ENCODE results near the gene NAA80.

NAA80 gene

DNA sequence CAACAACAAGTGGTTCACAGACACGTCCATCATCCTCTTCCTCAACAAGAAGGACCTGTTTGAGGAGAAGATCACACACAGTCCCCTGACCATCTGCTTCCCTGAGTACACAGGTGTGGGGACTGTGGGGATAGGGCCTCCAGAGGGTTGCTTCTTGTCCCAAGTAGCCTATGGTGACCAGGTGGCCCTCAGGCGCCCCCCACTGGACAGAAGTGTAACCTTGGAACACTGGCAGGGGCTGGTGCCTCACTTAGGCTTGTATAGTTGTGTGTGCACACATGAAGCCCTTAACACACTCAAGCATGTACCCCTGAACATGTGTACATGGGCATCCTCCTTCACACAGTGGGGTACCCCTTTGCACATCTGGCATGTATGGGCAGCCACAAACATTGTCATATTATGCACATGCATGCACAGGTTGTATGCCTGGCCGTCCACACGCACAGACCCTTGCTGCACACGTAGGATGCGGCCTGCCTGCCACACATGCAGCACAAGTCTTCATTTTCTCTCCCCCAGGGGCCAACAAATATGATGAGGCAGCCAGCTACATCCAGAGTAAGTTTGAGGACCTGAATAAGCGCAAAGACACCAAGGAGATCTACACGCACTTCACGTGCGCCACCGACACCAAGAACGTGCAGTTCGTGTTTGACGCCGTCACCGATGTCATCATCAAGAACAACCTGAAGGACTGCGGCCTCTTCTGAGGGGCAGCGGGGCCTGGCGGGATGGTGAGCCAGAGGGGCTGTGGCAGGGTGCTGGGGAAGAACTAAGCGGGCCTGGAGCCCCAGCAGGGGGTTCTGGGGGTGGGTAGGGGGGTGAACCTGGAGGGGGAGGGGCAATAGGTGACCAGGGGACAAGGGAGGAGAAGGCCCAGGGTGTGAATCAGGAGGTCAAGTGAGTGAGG, 42.0 kb downstream of the NAA80 start:
- Histone ChIP-seq H3K4me1 (ENCODE audit: low read depth, poor library complexity, severe bottlenecking) (peaks cover 6% of the 10 kb centered on the region), H2AFZ (ENCODE audit: low read depth) (no peak overlapping the region), H3K27ac (no peak overlapping the region), H3K4me3 (IDR thresholded peaks at IDR 0.05; ENCODE audit: insufficient read depth, low read depth, low read length) (no peak overlapping the region), H3K4me2 (no peak overlapping the region), H3K27me3 (ENCODE audit: insufficient read depth, low read depth) (no peaks in the 10 kb centered on the region), H3K79me2 (ENCODE audit: insufficient read depth, low read depth) (no peaks in the 10 kb centered on the region), H3K9ac (no peak overlapping the region), H4K20me1 (ENCODE audit: insufficient read depth) (no peaks in the 10 kb centered on the region), H3K36me3 (ENCODE audit: insufficient read depth) (no peaks in the 10 kb centered on the region)
- TF ChIP-seq, protein P1, sequence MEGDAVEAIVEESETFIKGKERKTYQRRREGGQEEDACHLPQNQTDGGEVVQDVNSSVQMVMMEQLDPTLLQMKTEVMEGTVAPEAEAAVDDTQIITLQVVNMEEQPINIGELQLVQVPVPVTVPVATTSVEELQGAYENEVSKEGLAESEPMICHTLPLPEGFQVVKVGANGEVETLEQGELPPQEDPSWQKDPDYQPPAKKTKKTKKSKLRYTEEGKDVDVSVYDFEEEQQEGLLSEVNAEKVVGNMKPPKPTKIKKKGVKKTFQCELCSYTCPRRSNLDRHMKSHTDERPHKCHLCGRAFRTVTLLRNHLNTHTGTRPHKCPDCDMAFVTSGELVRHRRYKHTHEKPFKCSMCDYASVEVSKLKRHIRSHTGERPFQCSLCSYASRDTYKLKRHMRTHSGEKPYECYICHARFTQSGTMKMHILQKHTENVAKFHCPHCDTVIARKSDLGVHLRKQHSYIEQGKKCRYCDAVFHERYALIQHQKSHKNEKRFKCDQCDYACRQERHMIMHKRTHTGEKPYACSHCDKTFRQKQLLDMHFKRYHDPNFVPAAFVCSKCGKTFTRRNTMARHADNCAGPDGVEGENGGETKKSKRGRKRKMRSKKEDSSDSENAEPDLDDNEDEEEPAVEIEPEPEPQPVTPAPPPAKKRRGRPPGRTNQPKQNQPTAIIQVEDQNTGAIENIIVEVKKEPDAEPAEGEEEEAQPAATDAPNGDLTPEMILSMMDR (conservative IDR thresholded peaks at IDR 0.05; ENCODE audit: low read depth, low read length): no peak

DNA sequence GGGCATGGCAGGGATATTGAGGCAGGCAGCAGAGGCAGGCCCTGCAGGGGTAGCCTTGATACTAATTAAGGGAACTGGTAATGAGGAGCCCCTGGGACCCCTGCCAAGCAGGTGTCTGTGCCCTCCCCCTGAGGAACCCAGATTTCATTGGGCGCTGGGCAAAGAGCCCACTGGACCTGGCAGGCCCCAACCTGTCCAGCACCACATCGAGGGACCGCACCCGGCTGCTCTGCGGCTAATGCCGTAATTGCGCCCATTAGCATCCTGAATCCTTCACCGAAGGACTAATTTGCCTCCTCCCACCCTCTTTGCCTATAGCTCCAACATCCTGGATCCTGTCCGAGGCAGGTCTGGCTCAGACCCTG, 44.0 kb downstream of the NAA80 start:
- Histone ChIP-seq H3K9ac (no peak overlapping the region), H3K27me3 (ENCODE audit: insufficient read depth, low read depth) (no peaks in the 10 kb centered on the region), H3K4me1 (ENCODE audit: low read depth, poor library complexity, severe bottlenecking) (no peaks in the 10 kb centered on the region), H2AFZ (ENCODE audit: low read depth) (no peak overlapping the region), H3K4me3 (IDR thresholded peaks at IDR 0.05; ENCODE audit: insufficient read depth, low read depth, low read length) (no peak overlapping the region), H3K79me2 (ENCODE audit: insufficient read depth, low read depth) (no peaks in the 10 kb centered on the region), H3K27ac (no peak overlapping the region), H4K20me1 (ENCODE audit: insufficient read depth) (no peaks in the 10 kb centered on the region), H3K36me3 (ENCODE audit: insufficient read depth) (no peaks in the 10 kb centered on the region), H3K4me2 (no peak overlapping the region)
- TF ChIP-seq, protein P1 (conservative IDR thresholded peaks at IDR 0.05; ENCODE audit: low read depth, low read length): no peak

- no peaks in the 10 kb centered on the region for H3K27me3 ChIP-seq (ENCODE audit: insufficient read depth, low read depth)
- H3K27ac ChIP-seq: no peak overlapping the region
- no peak overlapping the region for H3K4me3 ChIP-seq (IDR thresholded peaks at IDR 0.05; ENCODE audit: insufficient read depth, low read depth, low read length)
- no peaks in the 10 kb centered on the region for H3K4me1 ChIP-seq (ENCODE audit: low read depth, poor library complexity, severe bottlenecking)
- H3K79me2 ChIP-seq (ENCODE audit: insufficient read depth, low read depth): no peaks in the 10 kb centered on the region
- H3K4me2 ChIP-seq: no peak overlapping the region
- no peaks in the 10 kb centered on the region for H3K36me3 ChIP-seq (ENCODE audit: insufficient read depth)
- no peaks in the 10 kb centered on the region for H4K20me1 ChIP-seq (ENCODE audit: insufficient read depth)
- TF ChIP-seq, protein P1 (conservative IDR thresholded peaks at IDR 0.05; ENCODE audit: low read depth, low read length): no peak
- H3K9ac ChIP-seq: no peak overlapping the region
- no peak overlapping the region for H2AFZ ChIP-seq (ENCODE audit: low read depth)
These were observed 44.5 kb downstream of the NAA80 start for GRCh38 chr3:50254577-50255250.

- TF ChIP-seq, protein P1 (conservative IDR thresholded peaks at IDR 0.05; ENCODE audit: low read depth, low read length): no peak
- H3K4me1 ChIP-seq (ENCODE audit: low read depth, poor library complexity, severe bottlenecking): peaks cover 11% of the 10 kb centered on the region
- H3K9ac ChIP-seq: no peak overlapping the region
- H3K4me2 ChIP-seq: no peak overlapping the region
- peaks cover 14% of the 10 kb centered on the region; the same call in 1 of the 2 replicates for H3K79me2 ChIP-seq (ENCODE audit: insufficient read depth, low read depth)
- H3K27ac ChIP-seq: no peak overlapping the region
- H3K27me3 ChIP-seq (ENCODE audit: insufficient read depth, low read depth): no peaks in the 10 kb centered on the region
- no peak overlapping the region for H2AFZ ChIP-seq (ENCODE audit: low read depth)
- no peak overlapping the region for H3K4me3 ChIP-seq (IDR thresholded peaks at IDR 0.05; ENCODE audit: insufficient read depth, low read depth, low read length)
- no peaks in the 10 kb centered on the region for H3K36me3 ChIP-seq (ENCODE audit: insufficient read depth)
- H4K20me1 ChIP-seq (ENCODE audit: insufficient read depth): no peaks in the 10 kb centered on the region
These were observed 48.0 kb downstream of the NAA80 start for GRCh38 chr3:50251220-50251619.

Measured in KMS-11 (cell line).